Endothelial cell of umbilical vein (primary cell): ENCODE measurements around the gene MAP2K5. TPM values are rescaled to one million over a fixed set of nuclear protein-coding genes. Genes with fewer than 3 reads are reported as not detected.

Experiments used
- BruUV-seq: library from RNA; stranded (reverse); fragments of 400-500 nt; replicated peaks from 2 replicates; lab custom pipeline; 2021; lab: Mats Ljungman, UMichigan
- CTCF ChIA-PET: fragments of 300-600, 350-600 bp; sonication (Branson Sonifier 250); formaldehyde crosslinking; loops from one replicate; lab custom pipeline; 2021; ENCODE audit warnings: antibody characterized with exemption, inconsistent platforms; lab: Charles Lee
- POLR2A ChIA-PET: fragments of 300-600, 350-600 bp; sonication (Branson Sonifier 250); formaldehyde crosslinking; loops from one replicate; lab custom pipeline; 2021; ENCODE audit warnings: antibody characterized with exemption, inconsistent platforms; lab: Charles Lee
- DNase-seq: peaks from one replicate; pipeline ENCODE4 v3.0.0-alpha.2; 2011; ENCODE audit warnings: low read depth, low spot score
- FAIRE-seq: peaks from 2 replicates; lab custom pipeline; 2011; peaks lifted over from hg19 to GRCh38; lab: Jason Lieb, UNC
- H2AFZ ChIP-seq: 2 replicates; pipeline ENCODE4 v1.6.0; 2012; ENCODE audit warnings: low read depth, low read length, control low read depth, inconsistent platforms
- H3K27ac ChIP-seq: 2 replicates; pipeline ENCODE4 v1.5.1; 2011; ENCODE audit warnings: low read depth, mild to moderate bottlenecking, control low read depth, low read length, moderate library complexity; ENCODE audit not compliant: insufficient read depth
- H3K27me3 ChIP-seq, 2 experiments: 2 replicates each; pipeline versions ENCODE4 v1.6.0 to v1.6.1; 2011; ENCODE audit warnings: low read length in 2 of 2, mixed read lengths in 1 of 2; ENCODE audit not compliant: control insufficient read depth in 2 of 2, insufficient read depth in 2 of 2
- H3K36me3 ChIP-seq, 2 experiments: 2 replicates in 1 of 2; 3 replicates in 1 of 2; pipeline ENCODE4 v1.5.1; 2011; ENCODE audit warnings: low read length in 2 of 2, mild to moderate bottlenecking in 1 of 2, moderate library complexity in 1 of 2; ENCODE audit not compliant: control insufficient read depth in 2 of 2, insufficient read depth in 2 of 2; ENCODE audit errors: extremely low read depth in 1 of 2
- H3K4me1 ChIP-seq: 3 replicates; pipeline ENCODE4 v1.5.1; 2011; ENCODE audit warnings: mild to moderate bottlenecking, low read length; ENCODE audit not compliant: control insufficient read depth, insufficient read depth; ENCODE audit errors: extremely low read depth
- H3K4me2 ChIP-seq: 2 replicates; pipeline ENCODE4 v1.6.1; 2011; ENCODE audit warnings: low read length, control low read depth, mixed read lengths; ENCODE audit not compliant: insufficient read depth
- H3K4me3 ChIP-seq, 3 experiments: fragments of 200-600 bp in 1 of 3; sonication (generic), shearing (Covaris generic) in 1 of 3; replicated peaks in 1 of 3; 2 replicates each; pipeline ENCODE4 v1.5.1; 2011 to 2016; ENCODE audit warnings: control low read depth in 3 of 3, low read length in 3 of 3, mild to moderate bottlenecking in 2 of 3, inconsistent platforms in 1 of 3, low read depth in 1 of 3, moderate library complexity in 1 of 3; ENCODE audit not compliant: insufficient read depth in 1 of 3
- H3K79me2 ChIP-seq: 2 replicates; pipeline ENCODE4 v1.6.0; 2012; ENCODE audit warnings: low read length, inconsistent platforms; ENCODE audit not compliant: control insufficient read depth, insufficient read depth
- H3K9ac ChIP-seq: replicated peaks from 2 replicates; pipeline ENCODE3; 2011; ENCODE audit warnings: low read length, control low read depth; ENCODE audit not compliant: insufficient read depth; ENCODE audit errors: extremely low read depth
- H3K9me1 ChIP-seq: replicated peaks from 3 replicates; pipeline ENCODE4 v1.6.0; 2011; ENCODE audit warnings: mild to moderate bottlenecking, low read length; ENCODE audit not compliant: control insufficient read depth, insufficient read depth; ENCODE audit errors: extremely low read depth
- H3K9me3 ChIP-seq: replicated peaks from 2 replicates; pipeline ENCODE4 v1.5.1; 2012; ENCODE audit warnings: low read length, inconsistent platforms; ENCODE audit not compliant: control insufficient read depth, insufficient read depth
- H4K20me1 ChIP-seq: replicated peaks from 2 replicates; pipeline ENCODE3; 2011; ENCODE audit warnings: mild to moderate bottlenecking, low read length; ENCODE audit not compliant: control insufficient read depth, insufficient read depth; ENCODE audit errors: extremely low read depth
- CTCF ChIP-seq, 2 donors: IDR thresholded peaks; 1 replicate in 1 of 2; 2 replicates in 1 of 2; pipeline ENCODE4 v1.5.1; 2011; ENCODE audit warnings: low read length in 2 of 2, mild to moderate bottlenecking in 2 of 2, moderate library complexity in 2 of 2, control low read depth in 1 of 2, inconsistent platforms in 1 of 2, low read depth in 1 of 2; ENCODE audit not compliant: insufficient read depth in 1 of 2; ENCODE audit errors: extremely low read depth in 1 of 2
- EZH2 ChIP-seq: IDR thresholded peaks from 2 replicates; pipeline ENCODE4 v1.6.1; 2012; ENCODE audit warnings: borderline replicate concordance, low read depth, mild to moderate bottlenecking, moderate library complexity, low read length, inconsistent platforms; ENCODE audit not compliant: severe bottlenecking
- FOS ChIP-seq: IDR thresholded peaks from 2 replicates; pipeline ENCODE4 v1.6.1; 2011; ENCODE audit warnings: mild to moderate bottlenecking, low read length, moderate library complexity, borderline replicate concordance; ENCODE audit not compliant: insufficient read depth
- GATA2 ChIP-seq: IDR thresholded peaks from 2 replicates; pipeline ENCODE4 v1.7.0; 2011; ENCODE audit warnings: low read depth, mild to moderate bottlenecking, moderate library complexity, mixed read lengths, low read length; ENCODE audit not compliant: insufficient read length, insufficient read depth
- JUN ChIP-seq: IDR thresholded peaks from 2 replicates; pipeline ENCODE4 v1.6.1; 2011; ENCODE audit warnings: borderline replicate concordance, low read depth; ENCODE audit not compliant: insufficient read length, insufficient read depth
- MAX ChIP-seq: IDR thresholded peaks from 2 replicates; pipeline ENCODE4 v1.6.1; 2011; ENCODE audit not compliant: insufficient read depth, insufficient read length
- MYC ChIP-seq: IDR thresholded peaks from one replicate; pipeline ENCODE4 v1.6.1; 2011; ENCODE audit warnings: mild to moderate bottlenecking, low read depth, low read length
- POLR2A ChIP-seq: IDR thresholded peaks from 2 replicates; pipeline ENCODE4 v1.6.1; 2012; ENCODE audit warnings: low read depth, mild to moderate bottlenecking, control low read depth, low read length
- POLR2AphosphoS5 ChIP-seq: IDR thresholded peaks from 2 replicates; pipeline ENCODE4 v1.6.1; 2012; ENCODE audit warnings: low read depth, mild to moderate bottlenecking, control low read depth, low read length, moderate library complexity; ENCODE audit not compliant: insufficient read depth
- dilution Hi-C: fragments of 300-500 bp; cut with MboI; formaldehyde crosslinking; loops from one replicate; pipeline ENCODE4 v1.15.0; 2019; ENCODE audit warnings: low sequenced_read_pairs; ENCODE audit not compliant: extremely low pct_ligation_motif_present
- intact Hi-C: fragments of 100-400 bp; cut with micrococcal nuclease; formaldehyde crosslinking; loops from one replicate; pipeline ENCODE4 v1.10.0; 2022
- polyA plus RNA-seq, 4 experiments: library from polyadenylated mRNA; depleted of rRNA in 3 of 4; stranded (reverse) in 3 of 4; unstranded in 1 of 4; fragments of >200 nt; gene quantifications; 2 replicates each; pipeline versions ENCODE4 v1.2.1 to v1.2.3, GENCODE V29; 2011 to 2012; ENCODE audit warnings: missing spikeins in 1 of 4
- total RNA-seq: library from RNA; stranded (reverse); gene quantifications from 2 replicates; pipeline ENCODE4 v1.2.3, GENCODE V29; 2021

MAP2K5 gene
- total and polyA plus RNA-seq, 2 donors (not counting 3 experiments of a cell fraction or from before 2014, with no cell fraction given): 4.9 to 24.7 TPM

- H3K9me3 ChIP-seq: no peaks in the 10 kb centered on the region
- H3K36me3 ChIP-seq: peaks cover 0 to 5% of the 10 kb centered on the region in 2 experiments
- H3K27ac ChIP-seq: no peak overlapping the region
- no peak for DNase-seq
- dilution Hi-C loops: no loop called here
- intact Hi-C loops: no loop called here
- H3K4me1 ChIP-seq: no peaks in the 10 kb centered on the region
- no peak for FAIRE-seq
- no peak for TF ChIP-seq MAX
- BruUV-seq: no TSS peak
- H3K4me3 ChIP-seq: no peak overlapping the region
- no peak overlapping the region for H2AFZ ChIP-seq
- ChIA-PET POLR2A (no interaction called here), CTCF (no interaction called here)
- no peaks in the 10 kb centered on the region for H3K9me1 ChIP-seq
- no peaks in the 10 kb centered on the region for H3K27me3 ChIP-seq
- H3K4me2 ChIP-seq: no peak overlapping the region
- H4K20me1 ChIP-seq: no peaks in the 10 kb centered on the region
- no peaks in the 10 kb centered on the region for H3K79me2 ChIP-seq
- no peak overlapping the region for H3K9ac ChIP-seq
These were observed 244.1 kb downstream of the MAP2K5 start for GRCh38 chr15:67786646-67787045.

GRCh38 chr15:67788986-67789385 lies 246.5 kb downstream of the MAP2K5 start:
- H3K9me1 ChIP-seq: no peaks in the 10 kb centered on the region
- intact Hi-C loops (no loop called here), dilution Hi-C loops (no loop called here)
- H3K4me3 ChIP-seq: no peak overlapping the region
- FAIRE-seq (no peak), DNase-seq (no peak)
- CTCF ChIA-PET: interaction anchor here (1.2 kb wide), 1 partner anchor 288 kb away, joined by 4 read pairs; no protein-coding TSS in a partner anchor
- no peak overlapping the region for H2AFZ ChIP-seq
- no peaks in the 10 kb centered on the region for H4K20me1 ChIP-seq
- no TSS peak for BruUV-seq
- H3K9me3 ChIP-seq: no peaks in the 10 kb centered on the region
- no peaks in the 10 kb centered on the region for H3K27me3 ChIP-seq
- H3K36me3 ChIP-seq: no peaks in the 10 kb centered on the region
- H3K27ac ChIP-seq: no peak overlapping the region
- H3K4me1 ChIP-seq: no peaks in the 10 kb centered on the region
- H3K79me2 ChIP-seq: no peaks in the 10 kb centered on the region
- TF ChIP-seq CTCF (IDR thresholded peaks at IDR 0.05; ENCODE audit: extremely low read depth in 1 of 2, insufficient read depth in 1 of 2, low read depth in 1 of 2, low read length in 2 of 2) (no peak), MAX (no peak), FOS (no peak), POLR2AphosphoS5 (no peak), GATA2 (no peak), JUN (no peak), POLR2A (no peak), MYC (no peak), EZH2 (no peak)
- no peak overlapping the region for H3K4me2 ChIP-seq
- POLR2A ChIA-PET: no interaction called here
- H3K9ac ChIP-seq: no peak overlapping the region
